ENCODE measurements around the gene SIM2.

Gene SIM2

GRCh38 chr21:36717976-36718375 is 19.1 kb downstream of the SIM2 start:
- DNase-seq = no peak

GRCh38 chr21:36718951-36719501 is 20.1 kb downstream of the SIM2 start:
- DNase-seq = no peak

- no peak for DNase-seq
These were observed 20.7 kb downstream of the SIM2 start for GRCh38 chr21:36719614-36720013.

GRCh38 chr21:36721817-36722216 is 22.9 kb downstream of the SIM2 start:
- DNase-seq = no peak

GRCh38 chr21:36722370-36723368 is 23.8 kb downstream of the SIM2 start:
- no peak for DNase-seq

GRCh38 chr21:36723371-36723881 is 24.5 kb downstream of the SIM2 start:
- DNase-seq = no peak

- DNase-seq = no peak
These were observed 25.7 kb downstream of the SIM2 start for GRCh38 chr21:36724660-36725059.

- DNase-seq = no peak
These were observed 27.0 kb downstream of the SIM2 start for GRCh38 chr21:36725793-36726386.

GRCh38 chr21:36727866-36728265 is 29.0 kb downstream of the SIM2 start:
- no peak for DNase-seq

GRCh38 chr21:36728371-36729111 is 29.6 kb downstream of the SIM2 start:
- no peak for DNase-seq

- no peak for DNase-seq
These were observed 30.5 kb downstream of the SIM2 start for GRCh38 chr21:36729310-36729970.

- DNase-seq = no peak
These were observed 31.7 kb downstream of the SIM2 start for GRCh38 chr21:36730291-36731281.

- DNase-seq = no peak
These were observed 33.3 kb downstream of the SIM2 start for GRCh38 chr21:36732217-36732616.

GRCh38 chr21:36732761-36733160 is 33.8 kb downstream of the SIM2 start:
- DNase-seq = no peak

- no peak for DNase-seq
These were observed 34.9 kb downstream of the SIM2 start for GRCh38 chr21:36733857-36734256.

GRCh38 chr21:36734367-36735200 is 35.7 kb downstream of the SIM2 start:
- DNase-seq = no peak

- no peak for DNase-seq
These were observed 36.2 kb downstream of the SIM2 start for GRCh38 chr21:36735201-36735515.

GRCh38 chr21:36735724-36736320 is 36.9 kb downstream of the SIM2 start:
- DNase-seq = no peak

GRCh38 chr21:36738489-36739126 is 39.7 kb downstream of the SIM2 start:
- no peak for DNase-seq
